Adrenal gland (tissue), 5 donors: ENCODE results near the gene CARS2.

ENCODE experiments used
- POLR2A ChIP-seq, 2 donors: fragments of 450-650 bp; IDR thresholded peaks; one replicate each; pipeline ENCODE4 v1.6.1; 2017; ENCODE audit warnings: antibody characterized with exemption in 2 of 2, mild to moderate bottlenecking in 2 of 2, moderate library complexity in 1 of 2
- TF ChIP-seq, protein P1 (sequence below), 6 experiments: fragments of 450-650 bp in 4 of 6; fragments of 200-600 bp in 2 of 6; sonication (generic) in 1 of 6; IDR thresholded peaks; 1 replicate in 5 of 6; 2 replicates in 1 of 6; pipeline versions ENCODE4 v1.5.1 to v1.8.0; 2016 to 2021; ENCODE audit warnings: antibody characterized with exemption in 6 of 6, mild to moderate bottlenecking in 2 of 6, moderate library complexity in 1 of 6
- donor health status: DM: no; HTN: no; CAD: no.

DNA sequence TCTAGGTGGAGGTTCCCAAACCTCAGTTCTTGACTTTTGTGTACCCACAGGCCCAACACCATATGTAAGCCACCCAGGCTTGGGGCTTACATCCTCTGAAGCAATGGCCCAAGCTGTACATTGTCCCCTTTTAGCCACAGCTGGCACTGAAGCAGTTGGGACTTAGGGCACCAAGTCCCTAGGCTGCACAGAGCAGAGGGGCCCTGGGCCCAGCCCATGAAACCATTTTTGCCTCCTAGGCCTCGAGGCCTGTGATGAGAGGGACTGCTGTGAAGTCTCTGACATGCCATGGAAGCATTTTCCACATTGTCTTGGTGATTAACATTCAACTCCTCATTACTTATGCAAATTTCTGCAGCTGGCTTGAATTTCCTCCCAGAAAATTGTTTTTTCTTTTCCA, 37.8 kb upstream of the CARS2 start:
- TF ChIP-seq, protein P1, sequence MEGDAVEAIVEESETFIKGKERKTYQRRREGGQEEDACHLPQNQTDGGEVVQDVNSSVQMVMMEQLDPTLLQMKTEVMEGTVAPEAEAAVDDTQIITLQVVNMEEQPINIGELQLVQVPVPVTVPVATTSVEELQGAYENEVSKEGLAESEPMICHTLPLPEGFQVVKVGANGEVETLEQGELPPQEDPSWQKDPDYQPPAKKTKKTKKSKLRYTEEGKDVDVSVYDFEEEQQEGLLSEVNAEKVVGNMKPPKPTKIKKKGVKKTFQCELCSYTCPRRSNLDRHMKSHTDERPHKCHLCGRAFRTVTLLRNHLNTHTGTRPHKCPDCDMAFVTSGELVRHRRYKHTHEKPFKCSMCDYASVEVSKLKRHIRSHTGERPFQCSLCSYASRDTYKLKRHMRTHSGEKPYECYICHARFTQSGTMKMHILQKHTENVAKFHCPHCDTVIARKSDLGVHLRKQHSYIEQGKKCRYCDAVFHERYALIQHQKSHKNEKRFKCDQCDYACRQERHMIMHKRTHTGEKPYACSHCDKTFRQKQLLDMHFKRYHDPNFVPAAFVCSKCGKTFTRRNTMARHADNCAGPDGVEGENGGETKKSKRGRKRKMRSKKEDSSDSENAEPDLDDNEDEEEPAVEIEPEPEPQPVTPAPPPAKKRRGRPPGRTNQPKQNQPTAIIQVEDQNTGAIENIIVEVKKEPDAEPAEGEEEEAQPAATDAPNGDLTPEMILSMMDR (IDR thresholded peaks at IDR 0.05), result no peak
- no peak for TF ChIP-seq POLR2A (IDR thresholded peaks at IDR 0.05)
